Omental fat pad (tissue), 4 donors: ENCODE results near the gene COL4A2. TPM values are rescaled to one million over a fixed set of nuclear protein-coding genes. Genes with fewer than 3 reads are reported as not detected.

Source experiments
- ATAC-seq: fragments of 150-250 bp; one replicate; pipeline ENCODE4 v1.9.1; 2016; ENCODE audit warnings: mild to moderate bottlenecking, moderate library complexity; ENCODE audit not compliant: low FRiP score
- DNase-seq: peaks from one replicate; pipeline ENCODE4 v3.0.0-alpha.2; 2019; ENCODE audit warnings: low spot score
- total RNA-seq, 4 donors: library from RNA; depleted of rRNA; stranded (reverse); fragments of >200 nt; gene quantifications; one replicate each; pipeline ENCODE4 v1.1.0, GENCODE V29; 2016
- TF ChIP-seq, protein P1 (sequence below), 3 donors: fragments of 450-650 bp; IDR thresholded peaks; one replicate each; pipeline ENCODE4 v1.5.1; 2016 to 2017; ENCODE audit warnings: antibody characterized with exemption in 3 of 3, mild to moderate bottlenecking in 3 of 3, moderate library complexity in 2 of 3

COL4A2 gene
- total RNA-seq, 4 donors from 2014 or later: 380 to 788 (median 684) TPM

- TF ChIP-seq, protein P1, sequence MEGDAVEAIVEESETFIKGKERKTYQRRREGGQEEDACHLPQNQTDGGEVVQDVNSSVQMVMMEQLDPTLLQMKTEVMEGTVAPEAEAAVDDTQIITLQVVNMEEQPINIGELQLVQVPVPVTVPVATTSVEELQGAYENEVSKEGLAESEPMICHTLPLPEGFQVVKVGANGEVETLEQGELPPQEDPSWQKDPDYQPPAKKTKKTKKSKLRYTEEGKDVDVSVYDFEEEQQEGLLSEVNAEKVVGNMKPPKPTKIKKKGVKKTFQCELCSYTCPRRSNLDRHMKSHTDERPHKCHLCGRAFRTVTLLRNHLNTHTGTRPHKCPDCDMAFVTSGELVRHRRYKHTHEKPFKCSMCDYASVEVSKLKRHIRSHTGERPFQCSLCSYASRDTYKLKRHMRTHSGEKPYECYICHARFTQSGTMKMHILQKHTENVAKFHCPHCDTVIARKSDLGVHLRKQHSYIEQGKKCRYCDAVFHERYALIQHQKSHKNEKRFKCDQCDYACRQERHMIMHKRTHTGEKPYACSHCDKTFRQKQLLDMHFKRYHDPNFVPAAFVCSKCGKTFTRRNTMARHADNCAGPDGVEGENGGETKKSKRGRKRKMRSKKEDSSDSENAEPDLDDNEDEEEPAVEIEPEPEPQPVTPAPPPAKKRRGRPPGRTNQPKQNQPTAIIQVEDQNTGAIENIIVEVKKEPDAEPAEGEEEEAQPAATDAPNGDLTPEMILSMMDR (IDR thresholded peaks at IDR 0.05): no peak
- no peak for DNase-seq
- no peak for ATAC-seq
These were observed 634 bp upstream of the COL4A2 start for GRCh38 chr13:110306340-110306959.

DNA sequence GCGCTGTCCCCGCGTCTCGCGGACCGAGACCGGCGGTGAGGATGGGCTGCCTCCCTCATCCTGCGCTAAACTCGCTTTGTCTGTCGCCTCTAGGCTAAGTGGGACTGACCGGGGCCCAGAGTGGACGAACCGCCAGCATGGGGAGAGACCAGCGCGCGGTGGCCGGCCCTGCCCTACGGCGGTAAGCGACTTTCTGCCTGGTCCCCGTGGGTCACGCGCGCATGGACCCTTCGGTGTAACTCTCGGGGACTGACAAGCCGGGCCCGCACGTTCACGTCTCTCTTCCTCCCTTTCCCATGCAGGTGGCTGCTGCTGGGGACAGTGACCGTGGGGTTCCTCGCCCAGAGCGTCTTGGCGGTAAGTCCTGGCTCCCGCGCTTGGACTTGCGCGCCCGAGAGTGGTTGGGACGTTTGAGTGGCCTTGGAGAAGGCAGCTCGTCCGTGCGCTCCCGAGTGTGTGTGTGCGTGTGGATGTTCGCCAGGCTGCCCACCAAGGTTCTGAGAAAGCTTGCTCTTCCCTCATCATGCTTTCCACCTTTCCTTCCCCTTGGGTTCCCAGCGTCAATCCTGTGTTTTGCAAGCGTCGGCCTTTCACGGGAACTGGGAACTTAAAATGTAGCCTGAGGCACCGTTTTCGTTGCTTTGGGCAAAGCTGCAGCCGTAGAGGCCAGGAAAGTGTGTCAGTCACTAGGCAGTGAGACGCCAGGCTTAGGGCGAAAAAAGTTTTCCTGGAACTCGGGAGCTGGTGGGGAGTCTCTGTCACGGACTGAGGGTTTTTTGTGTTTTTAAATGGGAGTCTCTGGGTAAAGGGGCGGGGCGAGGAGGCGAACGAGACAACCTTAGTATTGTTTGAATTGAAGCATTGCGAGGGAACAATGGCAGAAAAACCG, 927 bp downstream of the COL4A2 start:
- DNase-seq (no peak), ATAC-seq (no peak)

DNA sequence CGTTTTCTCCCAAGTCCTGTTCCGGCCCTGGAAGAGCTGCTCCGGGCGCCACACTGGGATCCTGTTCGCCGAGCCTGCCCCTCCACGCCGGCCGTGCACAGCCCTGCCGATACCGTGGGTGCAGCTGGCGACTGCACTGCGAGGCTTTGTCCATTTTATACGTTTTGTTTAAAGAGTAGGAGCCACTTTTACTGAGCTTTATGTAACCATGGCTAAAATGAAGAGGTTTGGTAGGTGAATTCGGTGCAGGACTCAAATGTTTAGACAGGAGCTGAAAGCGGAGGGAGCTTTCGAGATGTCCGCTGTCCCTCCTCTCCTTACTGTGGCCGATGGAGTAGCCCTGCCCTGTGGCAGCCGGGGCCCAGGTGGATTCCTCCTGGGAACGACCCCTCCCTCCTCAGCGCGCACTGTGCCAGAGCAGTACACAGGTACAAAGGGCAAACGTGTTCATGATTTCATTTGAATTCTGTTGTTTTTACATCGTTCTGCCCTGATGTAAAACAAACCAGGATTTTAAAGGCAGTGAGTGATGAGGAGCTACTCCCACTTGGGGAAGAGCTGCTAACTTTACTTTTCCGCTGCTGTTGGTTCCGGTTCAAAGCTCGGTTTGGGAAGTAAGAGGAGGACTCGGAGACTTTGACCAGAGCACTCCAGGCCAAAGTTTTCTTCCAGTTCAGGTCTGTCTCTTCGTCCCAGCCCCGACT, 1.7 kb downstream of the COL4A2 start:
- no peak for ATAC-seq
- TF ChIP-seq, protein P1 (IDR thresholded peaks at IDR 0.05): no peak
- no peak for DNase-seq

More for the DNA sequence above, 927 bp downstream of the COL4A2 start:
- TF ChIP-seq, protein P1 (IDR thresholded peaks at IDR 0.05): no peak

- DNase-seq (no peak), ATAC-seq (no peak)
- TF ChIP-seq, protein P1 (IDR thresholded peaks at IDR 0.05): no peak
These were observed 2.8 kb downstream of the COL4A2 start for GRCh38 chr13:110309661-110310524.

- no peak for DNase-seq
- ATAC-seq: no peak
- TF ChIP-seq, protein P1 (IDR thresholded peaks at IDR 0.05): no peak
These were observed 3.7 kb downstream of the COL4A2 start for GRCh38 chr13:110310541-110311442.
